T follicular helper cell (primary cell): ENCODE data around the gene GAD2.

ENCODE experiments used
- DNase-seq: peaks from one replicate; pipeline ENCODE4 v3.0.0-alpha.2; 2020; ENCODE audit warnings: low read depth
- total RNA-seq, 2 experiments: gene quantifications; one replicate each; lab custom pipeline; 2026; lab: John Stamatoyannopoulos, UW

GAD2 gene
- 0 reads per million in 2 experiments for total RNA-seq

DNA sequence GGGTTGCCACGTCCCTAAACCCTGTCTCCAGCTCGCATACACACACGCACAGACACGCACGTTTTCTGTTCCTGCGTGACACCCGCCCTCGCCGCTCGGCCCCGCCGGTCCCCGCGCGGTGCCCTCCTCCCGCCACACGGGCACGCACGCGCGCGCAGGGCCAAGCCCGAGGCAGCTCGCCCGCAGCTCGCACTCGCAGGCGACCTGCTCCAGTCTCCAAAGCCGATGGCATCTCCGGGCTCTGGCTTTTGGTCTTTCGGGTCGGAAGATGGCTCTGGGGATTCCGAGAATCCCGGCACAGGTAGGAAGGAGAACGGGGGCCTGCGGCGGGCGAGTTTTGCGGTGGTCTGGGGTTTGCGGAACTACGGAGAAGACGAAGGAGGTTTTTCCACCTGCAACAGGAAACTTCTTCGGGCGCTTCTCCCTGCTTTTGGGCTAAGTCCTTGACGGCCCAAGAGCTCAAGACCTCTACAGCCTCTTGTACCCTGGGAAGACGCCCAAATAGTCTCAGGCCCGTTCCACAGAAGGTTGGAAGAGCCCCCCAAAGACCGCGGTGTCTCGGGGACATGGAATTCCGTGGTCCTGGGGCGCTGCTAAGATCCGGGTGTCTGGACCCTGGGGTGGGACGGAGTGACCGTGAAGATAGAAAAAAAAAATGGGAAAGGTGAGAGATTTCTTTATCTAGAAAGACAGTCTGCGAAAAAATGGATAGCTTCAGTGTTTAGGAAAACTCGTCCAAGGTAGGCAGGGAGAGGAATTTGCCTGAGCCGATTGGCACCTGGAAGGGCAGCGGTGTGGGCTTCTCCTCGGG lies at the start of gene GAD2:
GAD2 (plus strand) TSS at position 190 of the 811 bp plus-strand sequence; CDS start at position 226, 36 bp downstream.
- no peak for DNase-seq

DNA sequence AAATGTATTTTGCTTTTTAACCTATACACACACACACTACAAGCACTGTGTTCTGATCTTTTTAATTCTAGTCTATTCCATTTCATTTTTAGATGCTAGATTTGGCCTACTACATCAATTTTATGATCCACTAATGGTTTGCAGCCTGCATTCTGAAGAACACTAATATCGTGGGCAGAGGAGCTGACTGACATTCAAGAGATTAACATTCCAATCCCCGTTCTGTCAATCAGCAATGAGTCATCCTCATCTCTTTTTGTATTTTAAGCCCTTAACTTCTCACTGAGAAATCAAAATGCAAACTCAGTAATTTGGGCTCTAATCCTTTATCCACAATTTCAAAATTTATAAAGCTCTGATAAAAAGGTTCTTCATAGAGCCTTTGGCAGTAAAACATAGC lies 47.1 kb upstream of the GAD2 start:
- DNase-seq = no peak

DNA sequence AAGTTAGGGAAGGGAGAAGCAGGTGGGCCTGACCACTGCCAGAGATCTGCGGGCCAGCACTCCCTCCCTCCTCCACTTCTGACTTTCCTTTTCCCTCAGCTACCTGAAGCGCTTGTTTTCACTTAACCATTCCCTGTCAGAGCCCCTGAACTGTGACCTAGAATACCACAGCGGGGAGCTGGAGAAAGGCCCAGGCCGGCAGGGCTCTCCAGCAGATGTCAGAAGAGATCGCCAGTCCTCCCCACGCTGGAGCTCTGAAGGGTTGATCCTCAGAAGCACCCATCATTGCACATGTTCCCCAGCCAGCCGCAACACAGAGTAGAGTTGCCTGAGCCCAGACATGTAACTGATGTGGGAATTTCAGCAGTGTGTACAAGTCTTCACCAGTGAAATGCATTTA lies 44.4 kb upstream of the GAD2 start:
- DNase-seq = no peak

DNA sequence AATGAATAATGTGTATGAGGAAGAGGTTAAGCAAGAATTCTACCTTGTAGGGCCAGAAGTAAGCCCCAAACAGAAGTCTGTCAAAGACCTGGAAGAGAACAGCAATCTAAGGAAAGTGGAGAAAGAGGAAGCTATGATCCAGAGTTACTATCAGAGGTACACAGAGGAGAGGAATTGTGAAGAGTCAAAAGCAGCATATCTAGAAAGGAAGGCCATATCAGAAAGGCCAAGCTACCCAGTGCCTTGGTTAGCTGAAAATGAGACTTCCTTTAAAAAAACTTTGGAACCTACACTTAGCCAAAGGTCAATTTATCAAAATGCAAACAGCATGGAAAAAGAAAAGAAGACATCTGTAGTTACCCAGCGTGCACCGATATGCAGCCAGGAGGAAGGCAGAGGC lies 42.7 kb upstream of the GAD2 start:
- no peak for DNase-seq

DNA sequence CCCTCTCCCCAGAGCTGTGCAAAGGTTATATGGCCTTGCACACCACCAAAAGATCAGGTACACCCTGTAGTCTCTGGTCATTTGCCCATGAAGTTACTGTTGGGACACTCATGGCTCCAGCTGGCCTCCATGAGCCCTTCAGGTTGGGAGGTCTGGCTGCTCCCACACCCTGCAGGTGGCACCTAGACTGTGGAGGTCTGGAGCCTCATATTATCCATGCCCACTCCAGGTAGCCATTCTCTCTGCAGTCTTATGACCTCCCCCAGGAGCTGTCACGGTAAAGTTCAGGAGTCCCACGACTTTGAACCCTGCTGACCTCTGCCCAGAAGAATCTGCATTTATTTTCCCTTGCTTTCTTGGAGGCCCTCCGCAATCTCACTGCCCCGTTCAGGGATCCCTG lies 39.2 kb upstream of the GAD2 start:
- DNase-seq = no peak

DNA sequence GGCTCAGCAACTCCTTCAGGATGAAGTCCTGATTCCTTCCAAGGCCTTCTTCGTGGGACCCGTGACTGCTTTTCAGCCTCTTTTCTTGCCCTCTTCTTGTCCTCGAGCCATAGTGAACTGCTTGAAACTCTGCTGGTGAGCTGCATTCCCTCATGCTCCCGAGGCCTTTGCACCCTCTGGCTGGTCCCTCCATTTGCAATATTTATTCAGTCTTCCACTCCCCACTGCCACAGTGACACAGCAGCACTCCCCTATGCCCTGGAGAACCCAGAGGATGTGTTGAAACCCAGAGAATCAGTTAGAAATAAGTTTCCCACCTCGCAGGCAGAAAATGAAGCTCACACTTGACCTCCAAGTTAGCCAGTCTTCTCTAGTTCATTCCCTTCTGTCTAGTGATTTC lies 22.3 kb upstream of the GAD2 start:
- no peak for DNase-seq

DNA sequence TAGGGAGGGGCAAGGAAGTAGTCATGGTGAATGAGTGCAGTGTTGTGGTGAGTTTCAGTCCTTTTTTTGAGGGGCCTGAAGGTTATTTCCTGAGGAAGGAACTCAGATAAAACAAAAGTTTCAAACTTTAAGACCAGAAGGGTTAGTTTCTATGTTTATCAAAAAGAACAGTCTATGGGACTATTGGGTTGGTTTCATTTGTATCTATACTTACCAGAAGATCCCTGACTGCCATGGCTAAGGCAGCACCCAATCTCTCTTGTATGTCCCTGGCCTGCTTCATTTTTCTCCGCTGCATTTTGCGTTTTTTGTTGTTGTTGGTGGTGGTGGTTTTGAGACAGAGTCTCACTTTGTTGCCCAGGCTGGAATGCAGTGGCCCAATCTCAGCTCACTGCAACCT lies 19.3 kb upstream of the GAD2 start:
- DNase-seq = no peak

DNA sequence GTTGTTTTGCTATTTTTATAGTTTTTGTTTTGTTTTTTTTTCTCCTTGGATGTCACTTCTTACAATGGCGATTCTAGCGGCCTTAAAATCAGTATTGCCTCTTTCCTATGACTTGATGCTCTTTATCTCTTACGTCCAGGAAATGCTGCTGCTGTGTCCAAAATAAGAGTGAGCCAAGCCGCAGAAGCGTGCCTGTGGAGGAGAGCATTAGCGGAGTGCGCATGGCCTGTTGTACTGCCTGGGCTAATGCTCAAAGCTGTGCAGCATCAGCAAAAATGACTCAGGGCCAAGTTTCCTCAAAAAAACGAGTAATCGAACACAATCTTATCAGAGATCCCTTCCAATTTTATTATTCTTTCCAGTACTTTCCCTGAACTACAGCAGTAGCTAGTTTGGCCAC lies 18.5 kb upstream of the GAD2 start:
- DNase-seq = no peak

DNA sequence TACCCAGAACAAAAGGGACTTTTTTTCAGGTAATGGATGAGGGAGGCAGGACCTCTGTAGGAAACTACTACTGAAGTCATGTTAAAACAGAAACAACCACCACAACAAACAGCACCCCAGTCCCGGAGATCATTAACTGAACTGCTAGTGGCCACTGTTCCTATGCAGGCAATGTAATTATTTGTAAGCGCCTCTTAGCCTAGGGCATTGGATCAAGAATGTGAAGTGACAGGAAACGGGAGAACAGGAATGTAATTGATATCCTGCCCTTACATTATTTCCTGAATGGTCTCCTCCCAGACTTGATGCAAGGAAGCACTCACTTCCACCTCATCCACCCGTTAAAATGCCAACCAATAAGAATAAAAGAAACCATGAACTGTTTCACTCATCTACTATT lies 16.7 kb upstream of the GAD2 start:
- no peak for DNase-seq

DNA sequence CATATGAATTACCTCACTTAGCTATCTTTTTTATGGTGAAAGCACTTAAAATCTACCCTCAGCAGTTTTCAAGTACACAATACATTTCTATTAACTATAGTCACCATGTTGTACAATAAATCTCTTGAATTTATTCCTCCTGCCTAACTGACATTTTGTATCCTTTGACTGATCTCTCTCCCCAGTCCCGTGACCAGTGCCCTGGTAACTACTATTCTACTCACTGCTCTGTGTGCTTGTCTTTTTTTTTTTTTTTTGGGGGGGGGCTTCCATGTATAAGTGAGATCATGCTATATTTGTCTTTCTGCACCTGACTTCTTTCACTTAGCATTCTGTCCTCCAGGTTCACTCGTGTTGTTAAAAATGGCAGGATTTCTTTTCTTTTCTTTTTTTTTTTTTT lies 11.4 kb upstream of the GAD2 start:
- DNase-seq = no peak

DNA sequence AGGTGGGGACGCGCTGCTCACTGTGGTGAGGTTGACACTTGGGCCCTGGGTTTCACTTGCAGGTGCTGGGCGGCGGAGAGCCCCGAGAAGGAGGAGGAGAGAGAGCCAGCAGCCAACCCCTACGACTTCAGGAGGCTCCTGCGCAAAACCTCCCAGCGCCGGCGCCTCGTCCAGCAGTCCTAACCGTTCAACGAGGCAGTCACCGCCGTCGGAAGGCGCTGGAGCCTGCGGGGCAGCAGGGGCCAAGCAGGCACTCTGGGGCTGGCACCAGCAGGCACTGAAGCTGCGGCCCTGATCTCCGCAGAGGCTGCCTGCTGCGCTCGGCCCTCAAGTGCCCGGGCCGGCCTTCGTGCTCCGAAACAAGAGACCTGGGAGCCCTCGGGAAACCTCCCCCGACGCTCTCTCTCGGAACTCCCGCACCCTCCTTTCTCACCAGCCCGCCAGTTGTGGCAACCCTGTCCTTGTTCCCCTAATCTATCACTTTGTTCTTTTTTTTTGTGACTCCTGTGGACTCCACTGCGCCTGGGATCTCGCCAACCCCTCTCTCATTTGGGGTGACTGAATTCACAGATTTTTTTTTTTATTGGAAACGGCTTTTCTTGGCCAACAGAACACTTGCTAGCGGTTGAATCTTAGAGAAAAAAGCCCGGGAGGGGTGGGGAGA lies 4.7 kb upstream of the GAD2 start:
- DNase-seq = no peak

DNA sequence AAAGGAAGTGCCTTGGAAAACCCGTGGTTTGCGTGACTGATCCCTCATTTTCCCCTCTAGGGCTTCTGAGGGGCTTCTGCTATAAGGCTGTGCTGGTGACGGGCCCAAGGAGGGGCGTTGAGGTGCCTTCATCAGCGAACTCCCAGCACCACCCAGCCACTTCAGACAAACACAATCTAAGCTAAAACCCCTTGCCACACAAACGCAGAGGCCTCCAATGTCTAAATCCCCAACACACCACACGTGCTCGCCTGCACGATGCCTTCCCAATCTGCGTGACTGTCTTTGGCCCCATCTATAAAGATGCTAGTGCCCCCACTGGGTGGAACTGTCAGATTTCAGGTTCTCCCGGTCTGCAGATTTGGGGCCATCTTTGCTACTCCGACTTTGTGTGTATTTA lies 4.1 kb upstream of the GAD2 start:
- DNase-seq = no peak

DNA sequence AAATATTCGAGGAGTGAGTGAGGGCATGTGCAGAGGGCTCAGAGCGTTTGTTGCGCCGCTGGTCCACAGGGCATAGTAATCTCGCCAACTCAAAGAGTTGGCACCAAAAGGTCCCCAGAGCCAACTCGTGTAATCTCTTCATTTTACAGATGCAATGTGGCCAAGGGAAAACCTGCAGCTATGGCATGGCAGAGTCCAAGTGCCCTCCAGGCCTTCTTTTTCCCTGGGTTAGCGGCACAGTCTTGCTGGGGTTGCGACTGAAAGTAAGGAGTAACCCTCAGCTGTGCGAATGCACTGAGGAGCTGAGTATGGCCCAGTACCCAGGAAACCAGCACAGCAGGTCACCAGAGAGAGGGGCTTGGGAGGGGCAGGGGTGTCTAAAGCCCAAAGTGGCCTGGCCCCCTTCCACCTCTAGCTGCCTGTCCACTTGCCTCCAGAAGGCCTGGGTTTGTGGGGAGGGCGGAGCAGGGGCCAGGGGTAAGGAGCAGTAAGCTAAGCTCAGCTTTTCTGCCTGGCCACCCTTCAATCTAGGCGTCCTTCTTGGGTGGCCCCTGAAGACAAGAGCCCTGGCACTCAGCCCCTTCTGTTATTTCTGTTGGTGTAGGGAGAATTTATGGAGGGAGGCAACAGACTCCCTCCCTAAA lies 3.3 kb upstream of the GAD2 start:
- DNase-seq = no peak

DNA sequence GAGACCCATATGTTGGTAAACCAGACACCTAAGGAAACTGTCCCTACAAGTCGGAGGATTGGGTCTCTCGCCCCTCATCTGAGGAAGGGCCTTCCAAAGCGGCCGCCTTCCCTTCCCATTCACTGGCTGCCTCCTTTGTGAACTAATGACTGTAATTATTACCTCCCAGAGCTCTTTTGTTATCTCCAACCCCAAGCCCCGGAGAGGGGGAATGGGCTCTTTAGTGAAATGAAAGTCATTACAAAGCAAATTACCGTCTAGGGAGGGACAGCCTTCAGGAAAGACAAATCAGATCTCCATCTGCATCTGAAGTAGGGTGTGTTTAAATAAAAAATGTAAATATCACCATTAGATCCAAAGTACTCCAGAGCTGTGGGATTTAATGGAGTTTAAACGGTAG lies 2.6 kb upstream of the GAD2 start:
- no peak for DNase-seq

DNA sequence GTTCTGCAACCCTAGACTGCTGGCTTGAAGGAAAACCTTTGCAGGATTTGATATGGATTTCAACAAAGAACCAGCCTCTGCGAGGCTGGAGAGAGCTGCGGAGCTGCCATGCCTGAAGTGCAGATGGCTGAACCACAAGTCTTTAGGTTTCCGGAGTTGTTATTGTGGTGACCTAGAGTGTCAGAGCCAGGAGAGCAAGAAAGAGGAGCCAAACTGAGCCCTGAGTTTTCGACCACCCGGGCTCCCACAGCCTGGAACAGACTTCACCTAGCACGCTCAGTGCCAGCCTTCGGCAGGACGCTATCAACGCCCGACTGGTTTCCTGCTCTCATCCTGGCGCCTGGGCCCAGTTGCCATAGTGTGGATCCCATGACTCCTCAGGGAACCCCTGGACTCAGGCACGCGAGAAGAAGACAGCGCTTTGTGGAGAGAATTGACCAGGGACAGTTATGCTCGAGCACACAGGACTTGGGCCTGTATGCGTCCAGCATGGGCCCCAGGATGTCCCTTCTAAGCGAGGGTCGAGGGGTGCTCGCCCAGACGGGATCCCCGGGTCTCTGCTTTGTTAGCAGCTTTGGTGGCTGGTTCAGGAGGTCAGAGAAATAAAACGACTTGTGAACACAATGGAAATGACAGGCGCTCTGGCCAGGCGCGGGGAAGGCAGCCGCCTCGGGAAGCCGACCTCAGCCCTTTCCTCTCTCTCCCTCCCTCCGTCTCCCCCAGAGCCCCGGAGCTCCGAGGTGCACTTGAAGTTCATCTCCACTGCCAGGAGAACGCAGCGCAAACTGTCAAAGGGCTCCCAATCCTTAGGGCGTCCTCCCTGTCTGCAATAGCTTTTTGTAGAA lies 1.8 kb upstream of the GAD2 start:
- no peak for DNase-seq

DNA sequence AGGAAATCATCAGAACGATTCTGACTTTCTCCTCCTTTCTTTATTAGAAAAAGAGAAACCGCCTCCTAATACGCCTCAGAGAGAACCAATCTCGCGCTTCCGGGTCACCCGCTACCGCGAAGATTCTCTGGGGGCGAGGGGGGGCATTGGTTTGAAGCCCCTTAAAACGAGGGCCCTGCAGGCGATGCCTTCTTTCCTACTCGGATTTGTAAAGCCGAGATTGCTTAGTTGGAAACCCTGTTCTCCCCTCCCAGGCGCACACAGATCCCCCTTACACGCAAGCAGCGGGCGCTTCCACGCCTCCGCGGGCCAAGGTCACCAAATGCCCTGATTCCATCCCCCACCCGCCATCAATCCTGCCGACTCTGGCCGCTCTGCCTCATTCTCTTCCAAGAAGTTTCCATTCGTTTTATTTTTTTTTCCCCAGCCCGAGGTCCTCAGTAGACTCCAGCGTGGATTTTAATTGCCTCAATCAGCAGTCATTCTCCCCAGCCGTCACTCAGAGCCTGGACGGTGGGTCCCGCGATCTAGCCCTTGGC lies 1.1 kb upstream of the GAD2 start:
- DNase-seq = no peak

DNA sequence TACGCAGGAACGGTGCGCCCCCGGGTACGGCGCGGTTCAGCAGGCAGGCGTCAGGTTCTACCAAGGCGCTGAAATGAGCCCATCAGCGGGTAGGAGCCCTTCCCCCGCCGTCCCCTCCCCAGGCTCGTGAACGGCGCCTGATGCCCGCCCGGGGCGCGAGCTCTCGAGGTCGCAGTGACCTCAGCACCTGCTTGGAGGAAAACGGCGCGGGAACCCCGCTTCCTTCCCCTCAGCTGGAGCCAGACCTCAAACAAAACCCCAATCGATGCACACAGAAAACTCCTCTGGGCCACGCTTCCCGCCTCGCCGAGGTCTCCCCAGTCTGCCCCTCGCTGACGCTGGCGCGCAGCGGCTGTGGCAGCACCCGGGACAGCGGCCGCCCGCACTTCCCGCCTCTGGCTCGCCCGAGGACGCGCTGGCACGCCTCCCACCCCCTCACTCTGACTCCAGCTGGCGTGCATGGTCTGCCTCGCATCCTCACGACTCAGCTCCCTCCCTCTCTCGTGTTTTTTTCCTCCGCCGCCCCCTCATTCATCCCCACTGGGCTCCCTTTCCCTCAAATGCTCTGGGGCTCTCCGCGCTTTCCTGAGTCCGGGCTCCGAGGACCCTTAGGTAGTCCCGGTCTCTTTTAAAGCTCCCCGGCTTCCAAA lies 514 bp upstream of the GAD2 start:
- DNase-seq = no peak

DNA sequence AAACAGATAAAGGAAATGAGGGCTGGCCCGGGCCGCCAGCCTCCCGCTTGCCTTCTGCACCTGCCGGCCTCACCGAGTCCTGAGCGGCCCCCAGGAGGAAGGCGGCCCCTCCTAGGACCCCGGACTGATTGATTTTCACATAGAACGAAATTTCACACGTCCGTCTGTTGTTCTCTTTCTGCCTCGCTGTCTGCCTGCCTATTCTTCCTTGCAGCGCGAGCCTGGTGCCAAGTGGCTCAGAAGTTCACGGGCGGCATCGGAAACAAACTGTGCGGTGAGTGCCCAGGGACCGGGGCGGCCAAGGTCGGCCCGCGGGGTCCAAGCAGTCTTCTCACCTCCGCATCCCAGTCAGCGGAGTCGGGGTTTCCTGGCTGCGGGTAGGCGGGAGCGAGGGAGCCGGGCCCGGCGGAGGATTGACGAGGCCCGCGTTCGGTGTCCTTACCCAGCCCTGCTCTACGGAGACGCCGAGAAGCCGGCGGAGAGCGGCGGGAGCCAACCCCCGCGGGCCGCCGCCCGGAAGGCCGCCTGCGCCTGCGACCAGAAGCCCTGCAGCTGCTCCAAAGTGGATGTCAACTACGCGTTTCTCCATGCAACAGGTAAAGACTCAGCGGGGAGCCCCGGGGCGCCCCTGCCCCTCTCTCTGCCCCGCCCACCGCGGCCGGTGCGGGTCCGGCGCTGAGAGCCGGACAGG lies 967 bp downstream of the GAD2 start:
- DNase-seq = no peak

DNA sequence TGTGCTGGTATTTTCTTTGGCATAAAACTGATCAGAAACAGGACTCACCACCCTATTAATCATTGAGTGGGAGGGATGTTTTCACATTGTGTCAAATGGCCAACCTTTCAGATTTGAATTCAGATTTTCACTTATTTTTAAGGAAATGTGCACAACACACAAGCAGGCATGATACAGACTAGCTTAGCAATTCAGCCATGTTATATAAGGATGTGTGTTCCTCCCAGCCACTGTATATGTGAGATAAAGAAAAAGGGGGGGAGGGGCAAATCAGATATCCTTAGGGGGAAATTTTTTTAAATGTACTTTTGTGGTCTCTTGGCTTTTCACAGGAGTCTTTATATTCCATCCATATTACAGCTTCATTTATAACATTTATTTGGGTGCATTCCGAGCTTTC lies 3.1 kb downstream of the GAD2 start:
- DNase-seq = no peak

DNA sequence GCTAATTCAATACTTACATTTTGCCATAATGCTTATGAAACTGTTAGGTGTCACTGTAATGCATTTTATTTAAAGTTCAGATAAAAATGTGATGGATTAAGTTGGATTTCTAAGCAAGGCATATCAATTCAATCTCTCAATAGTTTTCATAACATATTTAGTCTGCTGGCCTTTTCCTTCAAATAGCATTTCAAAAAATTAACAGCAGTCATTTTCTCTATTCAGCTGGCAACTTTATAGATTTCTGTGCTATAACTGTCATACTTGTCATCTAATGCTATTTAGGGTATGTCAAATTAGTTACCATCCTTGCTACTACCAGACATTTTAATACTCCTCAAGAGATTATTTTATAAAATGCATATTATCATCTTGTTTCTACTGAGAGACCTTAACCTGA lies 4.3 kb downstream of the GAD2 start:
- no peak for DNase-seq

DNA sequence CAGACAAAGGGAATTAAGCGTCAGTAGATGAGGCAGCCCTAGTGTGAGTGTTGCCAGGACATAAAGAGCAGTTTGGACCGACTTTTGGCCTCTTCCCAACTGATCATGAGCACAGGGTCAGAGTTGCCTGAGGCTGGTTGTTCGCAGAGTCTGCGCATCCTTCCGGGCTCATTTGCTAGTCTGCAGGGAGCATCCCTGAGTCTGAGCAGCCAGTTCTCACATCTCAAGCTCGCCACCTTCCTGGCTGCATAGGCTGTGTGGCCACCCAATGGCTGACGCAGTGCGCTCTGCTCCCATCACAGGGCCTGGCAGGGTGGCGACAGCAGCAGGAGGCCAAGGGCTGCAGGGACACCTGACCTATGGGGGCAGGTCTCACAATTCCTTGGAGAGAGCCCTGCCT lies 5.0 kb downstream of the GAD2 start:
- no peak for DNase-seq
